ENCODE data around the gene GTF2IRD1. TPM values are rescaled to one million over a fixed set of nuclear protein-coding genes. Genes with fewer than 3 reads are reported as not detected.

GTF2IRD1 gene
- total and polyA plus RNA-seq, 2 of the 13 experiments (the other 11 are each of a cell fraction or from before 2014, with no cell fraction given), result 16.5 to 26.7 TPM

DNA sequence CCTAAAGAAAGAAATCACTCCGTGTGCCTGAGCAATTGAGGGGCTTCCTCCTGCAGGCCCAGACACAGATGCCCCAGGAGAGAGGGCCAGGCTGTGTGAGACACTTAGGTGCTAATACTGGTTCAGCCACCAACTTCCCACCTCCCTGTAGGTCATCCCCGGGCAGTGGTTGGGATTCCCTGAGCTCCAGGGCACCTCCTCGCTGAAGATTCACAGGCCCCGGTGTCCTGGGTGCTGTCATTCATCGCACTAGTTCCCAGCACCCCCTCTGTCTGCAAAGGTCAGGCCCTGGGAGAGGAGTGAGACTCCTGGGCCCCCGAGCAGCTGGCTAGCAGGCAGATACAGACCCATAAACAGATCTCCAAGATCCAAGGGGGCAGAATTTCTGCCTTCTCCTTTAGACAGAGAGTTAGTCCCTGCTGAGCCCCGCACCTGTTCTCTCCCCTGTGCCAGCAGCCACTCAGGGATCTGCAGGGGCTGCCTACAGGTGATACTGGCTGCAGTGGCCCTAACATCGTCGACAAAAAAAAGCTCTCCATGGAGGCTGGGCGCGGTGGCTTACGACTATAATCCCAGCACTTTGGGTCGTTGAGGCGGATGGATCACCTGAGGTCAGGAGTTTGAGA lies 165.6 kb downstream of the GTF2IRD1 start:
- peak overlapping the region; percentile 49 for H3K9ac ChIP-seq (ENCODE audit: insufficient read depth, low read depth, low read length)
- intact Hi-C loops (cut with micrococcal nuclease; ENCODE audit: unreplicated experiment), result no loop called here
- TF ChIP-seq, protein P1, sequence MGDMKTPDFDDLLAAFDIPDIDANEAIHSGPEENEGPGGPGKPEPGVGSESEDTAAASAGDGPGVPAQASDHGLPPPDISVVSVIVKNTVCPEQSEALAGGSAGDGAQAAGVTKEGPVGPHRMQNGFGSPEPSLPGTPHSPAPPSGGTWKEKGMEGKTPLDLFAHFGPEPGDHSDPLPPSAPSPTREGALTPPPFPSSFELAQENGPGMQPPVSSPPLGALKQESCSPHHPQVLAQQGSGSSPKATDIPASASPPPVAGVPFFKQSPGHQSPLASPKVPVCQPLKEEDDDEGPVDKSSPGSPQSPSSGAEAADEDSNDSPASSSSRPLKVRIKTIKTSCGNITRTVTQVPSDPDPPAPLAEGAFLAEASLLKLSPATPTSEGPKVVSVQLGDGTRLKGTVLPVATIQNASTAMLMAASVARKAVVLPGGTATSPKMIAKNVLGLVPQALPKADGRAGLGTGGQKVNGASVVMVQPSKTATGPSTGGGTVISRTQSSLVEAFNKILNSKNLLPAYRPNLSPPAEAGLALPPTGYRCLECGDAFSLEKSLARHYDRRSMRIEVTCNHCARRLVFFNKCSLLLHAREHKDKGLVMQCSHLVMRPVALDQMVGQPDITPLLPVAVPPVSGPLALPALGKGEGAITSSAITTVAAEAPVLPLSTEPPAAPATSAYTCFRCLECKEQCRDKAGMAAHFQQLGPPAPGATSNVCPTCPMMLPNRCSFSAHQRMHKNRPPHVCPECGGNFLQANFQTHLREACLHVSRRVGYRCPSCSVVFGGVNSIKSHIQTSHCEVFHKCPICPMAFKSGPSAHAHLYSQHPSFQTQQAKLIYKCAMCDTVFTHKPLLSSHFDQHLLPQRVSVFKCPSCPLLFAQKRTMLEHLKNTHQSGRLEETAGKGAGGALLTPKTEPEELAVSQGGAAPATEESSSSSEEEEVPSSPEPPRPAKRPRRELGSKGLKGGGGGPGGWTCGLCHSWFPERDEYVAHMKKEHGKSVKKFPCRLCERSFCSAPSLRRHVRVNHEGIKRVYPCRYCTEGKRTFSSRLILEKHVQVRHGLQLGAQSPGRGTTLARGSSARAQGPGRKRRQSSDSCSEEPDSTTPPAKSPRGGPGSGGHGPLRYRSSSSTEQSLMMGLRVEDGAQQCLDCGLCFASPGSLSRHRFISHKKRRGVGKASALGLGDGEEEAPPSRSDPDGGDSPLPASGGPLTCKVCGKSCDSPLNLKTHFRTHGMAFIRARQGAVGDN (CRISPR knock-in tag; IDR thresholded peaks at IDR 0.05), result peak; percentile 32; the same call in 1 of the 2 replicates
- TF ChIP-seq ZBTB38 (CRISPR knock-in tag; IDR thresholded peaks at IDR 0.05) (peak; percentile 52; the same call in 1 of the 2 replicates), RBAK (CRISPR knock-in tag; IDR thresholded peaks at IDR 0.05) (0 out of 2 replicates have a peak, but pooled peaks have one; percentile 40), NR2F6 (IDR thresholded peaks at IDR 0.05) (peak; percentile 18; the same call in 1 of the 2 replicates), NR2F6 (CRISPR knock-in tag; IDR thresholded peaks at IDR 0.05) (no peak), ZNF709 (CRISPR knock-in tag; IDR thresholded peaks at IDR 0.05) (no peak)
- H3K4me2 ChIP-seq (ENCODE audit: low read depth, low read length), result peak overlapping the region; percentile 52
- ChIA-PET CTCF (ENCODE audit: low intra/inter-chr PET ratio, low total read pairs) (no interaction called here), POLR2A (interaction anchor here (1.1 to 2.2 kb wide), 3 partner anchors 8 to 37 kb away, joined by 3 to 6 read pairs (median 5); no protein-coding TSS in a partner anchor)
- H3K36me3 ChIP-seq (replicated peaks in 1 of 2; ENCODE audit: control insufficient read depth in 1 of 2, insufficient read depth in 2 of 2, low read length in 2 of 2), result no peaks in the 10 kb centered on the region
- H2AFZ ChIP-seq (ENCODE audit: low read length), result peak overlapping the region; percentile 84
- H3K4me1 ChIP-seq (ENCODE audit: insufficient read depth, low read length), result peaks cover 40% of the 10 kb centered on the region
- ATAC-seq (peak; percentile 69), DNase-seq (ENCODE audit: low spot score) (no peak), FAIRE-seq (no peak)
- H3K4me3 ChIP-seq (replicated peaks in 1 of 3; ENCODE audit: insufficient read depth in 1 of 3, low read depth in 2 of 3, low read length in 3 of 3), result peak overlapping the region in 1 of 3 experiments; percentile 41; a peak in 1 of 6 replicates
- no peaks in the 10 kb centered on the region for H4K20me1 ChIP-seq (ENCODE audit: insufficient read depth, low read length)
- 85% methylated on average over 9 of the region's 14 CpGs for WGBS (ENCODE audit: low lambda C conversion rate)
- no peaks in the 10 kb centered on the region for H3K27me3 ChIP-seq (ENCODE audit: control insufficient read depth in 1 of 2, insufficient read depth in 2 of 2, low read length in 2 of 2)
- H3K79me2 ChIP-seq (ENCODE audit: insufficient read depth, low read length), result no peaks in the 10 kb centered on the region
- BruUV-seq (replicated peaks), result no TSS peak
- H3K27ac ChIP-seq (ENCODE audit: extremely low read length, insufficient read depth, low read length), result peak overlapping the region; percentile 38
- H3K9me3 ChIP-seq (ENCODE audit: low read length), result no peaks in the 10 kb centered on the region
- in situ Hi-C loops (cut with HindIII; ENCODE audit: extremely low pct_ligation_motif_present, low pct_unique_long_range_greater_than_20kb), result no loop called here
